GM23338 (cell line): ENCODE measurements around the gene CCNT2.

Experiments used
- CREB1 ChIP-seq: fragments of 250-450 bp; sonication (Bioruptor Pico); IDR thresholded peaks from 2 replicates; pipeline ENCODE4 v1.5.0; 2020; ENCODE audit warnings: low read depth, mild to moderate bottlenecking, moderate library complexity
- EZH2 ChIP-seq: fragments of 200-600 bp; sonication (generic); IDR thresholded peaks from one replicate; pipeline ENCODE4 v1.8.0; 2017; ENCODE audit warnings: antibody characterized with exemption, mild to moderate bottlenecking, low read depth; ENCODE audit not compliant: unreplicated experiment
- EZH2phosphoT487 ChIP-seq: fragments of 200-600 bp; sonication (generic); IDR thresholded peaks from one replicate; pipeline ENCODE4 v1.8.1; 2018; ENCODE audit warnings: antibody characterized with exemption; ENCODE audit not compliant: unreplicated experiment
- JUNB ChIP-seq: IDR thresholded peaks from one replicate; pipeline ENCODE4 v1.6.1; 2016; ENCODE audit warnings: antibody characterized with exemption; ENCODE audit not compliant: unreplicated experiment
- POLR2AphosphoS5 ChIP-seq: IDR thresholded peaks from 2 replicates; pipeline ENCODE4 v1.6.1; 2016; ENCODE audit warnings: antibody characterized with exemption, low read depth
- ZNF331 ChIP-seq: fragments of 250-450 bp; sonication (Bioruptor Pico); IDR thresholded peaks from 2 replicates; pipeline ENCODE4 v1.5.0; 2020; ENCODE audit warnings: low read depth, mild to moderate bottlenecking, moderate library complexity
- TF ChIP-seq, protein P1 (sequence below), 2 experiments: fragments of 200-600 bp in 1 of 2; sonication (generic) in 1 of 2; conservative IDR thresholded peaks; 2 replicates each; pipeline versions ENCODE4 v1.5.1 to v1.6.1; 2016 to 2017; ENCODE audit warnings: antibody characterized with exemption in 2 of 2, low read depth in 2 of 2, mild to moderate bottlenecking in 2 of 2, moderate library complexity in 1 of 2
- TF ChIP-seq, protein P2 (sequence below): IDR thresholded peaks from one replicate; pipeline ENCODE4 v1.6.1; 2018; ENCODE audit warnings: antibody characterized with exemption; ENCODE audit not compliant: unreplicated experiment
- TF ChIP-seq, protein P3 (sequence below): IDR thresholded peaks from 2 replicates; pipeline ENCODE4 v1.6.1; 2016; ENCODE audit warnings: antibody characterized with exemption

GRCh38 chr2:134949981-134950708 lies 31.5 kb downstream of the CCNT2 start:
- TF ChIP-seq, protein P1, sequence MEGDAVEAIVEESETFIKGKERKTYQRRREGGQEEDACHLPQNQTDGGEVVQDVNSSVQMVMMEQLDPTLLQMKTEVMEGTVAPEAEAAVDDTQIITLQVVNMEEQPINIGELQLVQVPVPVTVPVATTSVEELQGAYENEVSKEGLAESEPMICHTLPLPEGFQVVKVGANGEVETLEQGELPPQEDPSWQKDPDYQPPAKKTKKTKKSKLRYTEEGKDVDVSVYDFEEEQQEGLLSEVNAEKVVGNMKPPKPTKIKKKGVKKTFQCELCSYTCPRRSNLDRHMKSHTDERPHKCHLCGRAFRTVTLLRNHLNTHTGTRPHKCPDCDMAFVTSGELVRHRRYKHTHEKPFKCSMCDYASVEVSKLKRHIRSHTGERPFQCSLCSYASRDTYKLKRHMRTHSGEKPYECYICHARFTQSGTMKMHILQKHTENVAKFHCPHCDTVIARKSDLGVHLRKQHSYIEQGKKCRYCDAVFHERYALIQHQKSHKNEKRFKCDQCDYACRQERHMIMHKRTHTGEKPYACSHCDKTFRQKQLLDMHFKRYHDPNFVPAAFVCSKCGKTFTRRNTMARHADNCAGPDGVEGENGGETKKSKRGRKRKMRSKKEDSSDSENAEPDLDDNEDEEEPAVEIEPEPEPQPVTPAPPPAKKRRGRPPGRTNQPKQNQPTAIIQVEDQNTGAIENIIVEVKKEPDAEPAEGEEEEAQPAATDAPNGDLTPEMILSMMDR (conservative IDR thresholded peaks at IDR 0.05; ENCODE audit: low read depth in 2 of 2), result no peak
- TF ChIP-seq CREB1 (CRISPR knock-in tag), result no peak
- no peak for TF ChIP-seq EZH2
- TF ChIP-seq EZH2phosphoT487, result no peak
- TF ChIP-seq POLR2AphosphoS5, result no peak
- TF ChIP-seq, protein P2, sequence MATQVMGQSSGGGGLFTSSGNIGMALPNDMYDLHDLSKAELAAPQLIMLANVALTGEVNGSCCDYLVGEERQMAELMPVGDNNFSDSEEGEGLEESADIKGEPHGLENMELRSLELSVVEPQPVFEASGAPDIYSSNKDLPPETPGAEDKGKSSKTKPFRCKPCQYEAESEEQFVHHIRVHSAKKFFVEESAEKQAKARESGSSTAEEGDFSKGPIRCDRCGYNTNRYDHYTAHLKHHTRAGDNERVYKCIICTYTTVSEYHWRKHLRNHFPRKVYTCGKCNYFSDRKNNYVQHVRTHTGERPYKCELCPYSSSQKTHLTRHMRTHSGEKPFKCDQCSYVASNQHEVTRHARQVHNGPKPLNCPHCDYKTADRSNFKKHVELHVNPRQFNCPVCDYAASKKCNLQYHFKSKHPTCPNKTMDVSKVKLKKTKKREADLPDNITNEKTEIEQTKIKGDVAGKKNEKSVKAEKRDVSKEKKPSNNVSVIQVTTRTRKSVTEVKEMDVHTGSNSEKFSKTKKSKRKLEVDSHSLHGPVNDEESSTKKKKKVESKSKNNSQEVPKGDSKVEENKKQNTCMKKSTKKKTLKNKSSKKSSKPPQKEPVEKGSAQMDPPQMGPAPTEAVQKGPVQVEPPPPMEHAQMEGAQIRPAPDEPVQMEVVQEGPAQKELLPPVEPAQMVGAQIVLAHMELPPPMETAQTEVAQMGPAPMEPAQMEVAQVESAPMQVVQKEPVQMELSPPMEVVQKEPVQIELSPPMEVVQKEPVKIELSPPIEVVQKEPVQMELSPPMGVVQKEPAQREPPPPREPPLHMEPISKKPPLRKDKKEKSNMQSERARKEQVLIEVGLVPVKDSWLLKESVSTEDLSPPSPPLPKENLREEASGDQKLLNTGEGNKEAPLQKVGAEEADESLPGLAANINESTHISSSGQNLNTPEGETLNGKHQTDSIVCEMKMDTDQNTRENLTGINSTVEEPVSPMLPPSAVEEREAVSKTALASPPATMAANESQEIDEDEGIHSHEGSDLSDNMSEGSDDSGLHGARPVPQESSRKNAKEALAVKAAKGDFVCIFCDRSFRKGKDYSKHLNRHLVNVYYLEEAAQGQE, result no peak
- TF ChIP-seq JUNB, result no peak
- no peak for TF ChIP-seq ZNF331 (CRISPR knock-in tag)
- TF ChIP-seq, protein P3, sequence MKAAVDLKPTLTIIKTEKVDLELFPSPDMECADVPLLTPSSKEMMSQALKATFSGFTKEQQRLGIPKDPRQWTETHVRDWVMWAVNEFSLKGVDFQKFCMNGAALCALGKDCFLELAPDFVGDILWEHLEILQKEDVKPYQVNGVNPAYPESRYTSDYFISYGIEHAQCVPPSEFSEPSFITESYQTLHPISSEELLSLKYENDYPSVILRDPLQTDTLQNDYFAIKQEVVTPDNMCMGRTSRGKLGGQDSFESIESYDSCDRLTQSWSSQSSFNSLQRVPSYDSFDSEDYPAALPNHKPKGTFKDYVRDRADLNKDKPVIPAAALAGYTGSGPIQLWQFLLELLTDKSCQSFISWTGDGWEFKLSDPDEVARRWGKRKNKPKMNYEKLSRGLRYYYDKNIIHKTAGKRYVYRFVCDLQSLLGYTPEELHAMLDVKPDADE, result no peak
